Kasumi-1 (cell line): Measurements from ENCODE around the gene ASTL.

Experiments
- DNase-seq, 2 experiments: peaks; one replicate each; lab custom pipeline; 2025; lab: John Stamatoyannopoulos, UW

The ASTL gene

GRCh38 chr2:96083064-96083939, 55.0 kb downstream of the ASTL start:
- no peak for DNase-seq

DNA sequence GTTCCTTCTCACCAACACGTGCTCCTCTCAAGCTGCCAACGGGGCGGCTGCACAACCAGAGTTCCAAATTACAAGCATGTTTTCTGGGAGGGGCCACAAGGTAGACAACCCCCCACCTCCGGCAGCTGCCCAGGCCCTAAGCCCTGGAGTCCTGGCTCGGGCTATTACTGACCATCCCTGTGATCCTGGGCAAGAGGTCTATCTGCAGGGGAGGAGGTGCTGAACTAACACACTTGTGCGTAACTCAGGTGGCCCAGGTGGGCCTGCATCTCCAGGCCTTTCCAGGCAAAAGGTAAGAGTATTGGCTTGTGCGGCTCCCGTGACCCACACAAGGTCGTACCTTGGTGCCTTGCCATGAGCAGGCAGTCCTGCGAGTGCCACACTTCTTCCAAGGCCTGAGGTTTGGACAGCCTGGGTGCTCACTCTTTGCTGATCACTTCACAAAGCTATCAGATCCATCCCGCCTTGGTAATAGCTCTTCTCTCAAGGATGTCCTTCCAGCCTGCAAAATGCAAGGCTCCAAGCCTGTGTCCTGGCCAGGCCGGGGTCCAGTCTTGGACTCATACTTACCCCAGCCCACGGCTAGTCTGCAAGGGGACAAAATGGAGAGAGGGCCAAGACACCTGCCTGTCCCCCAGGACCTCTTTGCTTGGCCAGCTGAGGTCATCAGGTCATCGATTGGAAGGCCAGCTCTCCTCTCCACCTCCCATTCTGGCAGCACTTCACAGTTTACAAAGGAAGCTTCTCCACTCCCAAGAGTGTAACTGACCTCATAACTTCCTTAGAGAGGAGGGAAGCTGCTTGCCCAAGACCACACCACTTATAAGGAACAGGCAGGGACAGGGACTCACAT, 55.9 kb downstream of the ASTL start:
- peak in 1 of 2 experiments; percentile 5 for DNase-seq

GRCh38 chr2:96081042-96081441, 57.3 kb downstream of the ASTL start:
- DNase-seq: no peak

GRCh38 chr2:96075199-96075771, 63.0 kb downstream of the ASTL start:
- DNase-seq: no peak

- no peak for DNase-seq
Measured at GRCh38 chr2:96074156-96074555, 64.1 kb downstream of the ASTL start.

- DNase-seq: no peak
Measured at GRCh38 chr2:96073170-96073775, 65.0 kb downstream of the ASTL start.
